Osteoblast (primary cell): ENCODE measurements around the gene C16orf74. TPM values are rescaled to one million over a fixed set of nuclear protein-coding genes. Genes with fewer than 3 reads are reported as not detected.

ENCODE experiments used
- DNase-seq: peaks from one replicate; pipeline ENCODE4 v3.0.0; 2011; ENCODE audit warnings: low spot score, mixed read lengths; ENCODE audit not compliant: insufficient read length; ENCODE audit errors: missing footprints
- H2AFZ ChIP-seq: 2 replicates; pipeline ENCODE4 v1.6.0; 2011; ENCODE audit warnings: mild to moderate bottlenecking, low read length
- H3K27ac ChIP-seq: 2 replicates; pipeline ENCODE4 v1.5.1; 2011; ENCODE audit warnings: mild to moderate bottlenecking, low read depth, low read length, moderate library complexity
- H3K27me3 ChIP-seq: 2 replicates; pipeline ENCODE4 v1.6.0; 2012; ENCODE audit warnings: mild to moderate bottlenecking, control low read depth, inconsistent platforms, low read length, moderate library complexity; ENCODE audit not compliant: insufficient read depth
- H3K36me3 ChIP-seq: 2 replicates; pipeline ENCODE4 v1.5.1; 2011; ENCODE audit warnings: mild to moderate bottlenecking, low read length, control low read depth, moderate library complexity; ENCODE audit not compliant: insufficient read depth
- H3K4me1 ChIP-seq: 2 replicates; pipeline ENCODE4 v1.5.1; 2011; ENCODE audit warnings: mild to moderate bottlenecking, low read length, control low read depth, moderate library complexity; ENCODE audit not compliant: insufficient read depth
- H3K4me2 ChIP-seq: 2 replicates; pipeline ENCODE4 v1.6.0; 2011; ENCODE audit warnings: mild to moderate bottlenecking, low read length; ENCODE audit not compliant: insufficient read depth
- H3K4me3 ChIP-seq: fragments of 200-600 bp; sonication (generic); 3 replicates; pipeline ENCODE4 v1.5.1; 2012; ENCODE audit warnings: mild to moderate bottlenecking, low read length, inconsistent platforms; ENCODE audit not compliant: insufficient read depth
- H3K79me2 ChIP-seq: 2 replicates; pipeline ENCODE4 v1.6.0; 2012; ENCODE audit warnings: mild to moderate bottlenecking, low read length, control low read depth, inconsistent platforms; ENCODE audit not compliant: insufficient read depth
- H3K9me3 ChIP-seq: 2 replicates; pipeline ENCODE4 v1.5.1; 2011; ENCODE audit warnings: low read depth, low read length, control low read depth
- H4K20me1 ChIP-seq: 2 replicates; pipeline ENCODE4 v1.6.0; 2012; ENCODE audit warnings: mild to moderate bottlenecking, low read length, control low read depth; ENCODE audit not compliant: insufficient read depth
- CTCF ChIP-seq: IDR thresholded peaks from 2 replicates; pipeline ENCODE4 v1.5.1; 2011; ENCODE audit warnings: mild to moderate bottlenecking, low read depth, low read length, moderate library complexity; ENCODE audit errors: extremely low read depth
- total RNA-seq: library from RNA; depleted of rRNA; stranded (reverse); fragments of >200 nt; gene quantifications from 2 replicates; pipeline ENCODE4 v1.2.3, GENCODE V29; 2012

Gene C16orf74
- total RNA-seq, 1 donor = 0.72 TPM

- no peak overlapping the region for H3K4me3 ChIP-seq
- peaks cover 32% of the 10 kb centered on the region for H3K36me3 ChIP-seq
- TF ChIP-seq CTCF = no peak
- no peaks in the 10 kb centered on the region for H3K27me3 ChIP-seq
- no peak overlapping the region for H2AFZ ChIP-seq
- H3K4me2 ChIP-seq = no peak overlapping the region
- DNase-seq = no peak
- H3K9me3 ChIP-seq = no peaks in the 10 kb centered on the region
- no peaks in the 10 kb centered on the region for H3K4me1 ChIP-seq
- no peak overlapping the region for H3K27ac ChIP-seq
- H3K79me2 ChIP-seq = peaks cover 98% of the 10 kb centered on the region
- peaks cover 66% of the 10 kb centered on the region for H4K20me1 ChIP-seq
Measured at GRCh38 chr16:85794696-85795095, 43.8 kb upstream of the C16orf74 start.

GRCh38 chr16:85793662-85794298, 42.9 kb upstream of the C16orf74 start:
- no peaks in the 10 kb centered on the region for H3K9me3 ChIP-seq
- no peak for TF ChIP-seq CTCF
- H3K36me3 ChIP-seq = peaks cover 36% of the 10 kb centered on the region
- H3K27ac ChIP-seq = no peak overlapping the region
- peaks cover 63% of the 10 kb centered on the region for H4K20me1 ChIP-seq
- no peak overlapping the region for H3K4me2 ChIP-seq
- no peak for DNase-seq
- no peak overlapping the region for H3K4me3 ChIP-seq
- H2AFZ ChIP-seq = no peak overlapping the region
- no peaks in the 10 kb centered on the region for H3K4me1 ChIP-seq
- H3K79me2 ChIP-seq = peaks cover 96% of the 10 kb centered on the region
- no peaks in the 10 kb centered on the region for H3K27me3 ChIP-seq

GRCh38 chr16:85789773-85790172, 38.9 kb upstream of the C16orf74 start:
- Histone ChIP-seq H3K4me3 (no peak overlapping the region), H3K4me1 (no peaks in the 10 kb centered on the region), H3K9me3 (no peaks in the 10 kb centered on the region), H3K79me2 (peaks cover 86% of the 10 kb centered on the region), H3K36me3 (peaks cover 48% of the 10 kb centered on the region), H3K27me3 (no peaks in the 10 kb centered on the region), H3K4me2 (no peak overlapping the region), H3K27ac (no peak overlapping the region), H4K20me1 (peaks cover 56% of the 10 kb centered on the region), H2AFZ (no peak overlapping the region)
- no peak for DNase-seq
- TF ChIP-seq CTCF = no peak

GRCh38 chr16:85788819-85789218, 37.9 kb upstream of the C16orf74 start:
- H3K9me3 ChIP-seq = no peaks in the 10 kb centered on the region
- peaks cover 82% of the 10 kb centered on the region for H3K79me2 ChIP-seq
- no peak for TF ChIP-seq CTCF
- no peaks in the 10 kb centered on the region for H3K4me1 ChIP-seq
- peaks cover 46% of the 10 kb centered on the region for H3K36me3 ChIP-seq
- H3K27ac ChIP-seq = no peak overlapping the region
- H4K20me1 ChIP-seq = peaks cover 47% of the 10 kb centered on the region
- H3K4me3 ChIP-seq = no peak overlapping the region
- H3K27me3 ChIP-seq = no peaks in the 10 kb centered on the region
- no peak overlapping the region for H2AFZ ChIP-seq
- H3K4me2 ChIP-seq = no peak overlapping the region
- DNase-seq = no peak
